Measurements from ENCODE around the gene CYTL1. TPM values are rescaled to one million over a fixed set of nuclear protein-coding genes. Genes with fewer than 3 reads are reported as not detected.

The CYTL1 gene
- total RNA-seq, 1 experiment from 2014 or later = not detected

DNA sequence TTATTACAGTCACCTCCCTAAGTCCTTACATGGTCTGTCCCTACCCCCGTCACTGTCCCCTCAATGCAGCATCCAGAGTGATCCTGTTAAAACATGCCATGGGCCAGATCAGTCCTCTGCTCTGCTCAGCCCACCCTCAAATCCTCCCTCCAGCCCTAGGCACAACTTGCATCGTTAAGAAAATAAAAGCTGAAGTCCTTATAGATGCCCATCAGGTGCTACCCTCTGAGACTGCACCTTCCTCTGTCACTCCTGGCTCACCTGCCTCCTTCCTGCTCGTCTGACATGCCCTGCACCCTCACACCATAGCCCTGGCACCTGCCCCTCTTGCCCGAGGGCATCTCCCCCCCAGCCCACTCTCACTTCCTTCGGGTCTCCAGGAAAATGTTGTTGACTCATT, 36.2 kb upstream of the CYTL1 start:
- POLR2A ChIA-PET (ENCODE audit: unreplicated experiment) = no interaction called here
- Histone ChIP-seq H3K4me1 (replicated peaks; ENCODE audit: insufficient read depth) (no peaks in the 10 kb centered on the region), H3K9me2 (ENCODE audit: insufficient read depth) (no peaks in the 10 kb centered on the region), H3K27me3 (ENCODE audit: insufficient read depth, low read depth) (peaks cover 26% of the 10 kb centered on the region), H3K36me3 (ENCODE audit: low read depth) (no peaks in the 10 kb centered on the region), H3F3A (ENCODE audit: insufficient read depth, low read depth) (no peaks in the 10 kb centered on the region), H3K27ac (no peak overlapping the region), H3K4me3 (no peak overlapping the region), H3K9me3 (ENCODE audit: insufficient read depth, low read depth) (no peaks in the 10 kb centered on the region), H3K4me2 (no peak overlapping the region), H3K79me2 (ENCODE audit: low read depth) (no peaks in the 10 kb centered on the region), H2AFZ (no peak overlapping the region), H4K20me1 (ENCODE audit: insufficient read depth) (no peaks in the 10 kb centered on the region)
- DNase-seq = no peak
- intact Hi-C loops (cut with micrococcal nuclease; ENCODE audit: unreplicated experiment) = no loop called here
- CTCF ChIA-PET = no interaction called here
- no peak for TF ChIP-seq EZH2 (IDR thresholded peaks at IDR 0.05; ENCODE audit: low read depth)
- TF ChIP-seq, protein P1, sequence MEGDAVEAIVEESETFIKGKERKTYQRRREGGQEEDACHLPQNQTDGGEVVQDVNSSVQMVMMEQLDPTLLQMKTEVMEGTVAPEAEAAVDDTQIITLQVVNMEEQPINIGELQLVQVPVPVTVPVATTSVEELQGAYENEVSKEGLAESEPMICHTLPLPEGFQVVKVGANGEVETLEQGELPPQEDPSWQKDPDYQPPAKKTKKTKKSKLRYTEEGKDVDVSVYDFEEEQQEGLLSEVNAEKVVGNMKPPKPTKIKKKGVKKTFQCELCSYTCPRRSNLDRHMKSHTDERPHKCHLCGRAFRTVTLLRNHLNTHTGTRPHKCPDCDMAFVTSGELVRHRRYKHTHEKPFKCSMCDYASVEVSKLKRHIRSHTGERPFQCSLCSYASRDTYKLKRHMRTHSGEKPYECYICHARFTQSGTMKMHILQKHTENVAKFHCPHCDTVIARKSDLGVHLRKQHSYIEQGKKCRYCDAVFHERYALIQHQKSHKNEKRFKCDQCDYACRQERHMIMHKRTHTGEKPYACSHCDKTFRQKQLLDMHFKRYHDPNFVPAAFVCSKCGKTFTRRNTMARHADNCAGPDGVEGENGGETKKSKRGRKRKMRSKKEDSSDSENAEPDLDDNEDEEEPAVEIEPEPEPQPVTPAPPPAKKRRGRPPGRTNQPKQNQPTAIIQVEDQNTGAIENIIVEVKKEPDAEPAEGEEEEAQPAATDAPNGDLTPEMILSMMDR (conservative IDR thresholded peaks at IDR 0.05) = no peak
- no TSS peak for BruUV-seq (replicated peaks)

DNA sequence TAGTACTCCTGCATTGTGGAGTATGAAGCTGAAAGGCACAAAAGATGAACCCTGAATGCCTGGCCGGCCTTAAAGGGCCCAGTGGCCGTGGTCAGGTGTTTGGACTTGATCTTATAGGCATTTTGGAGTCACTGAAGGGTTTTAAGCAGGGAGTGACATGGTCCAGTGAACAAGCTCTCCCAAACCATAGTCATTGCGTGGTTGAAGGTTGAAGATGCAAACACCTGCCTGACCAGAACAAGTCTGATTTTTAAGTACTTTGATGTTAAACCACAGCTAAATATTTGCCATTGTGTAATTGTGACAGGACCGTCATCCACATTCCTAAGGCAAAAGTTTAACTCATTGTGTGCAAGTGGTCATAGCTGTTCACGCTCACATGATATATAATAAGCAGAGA, 35.3 kb upstream of the CYTL1 start:
- Histone ChIP-seq H3F3A (ENCODE audit: insufficient read depth, low read depth) (no peaks in the 10 kb centered on the region), H3K27me3 (ENCODE audit: insufficient read depth, low read depth) (peaks cover 26% of the 10 kb centered on the region), H3K9me3 (ENCODE audit: insufficient read depth, low read depth) (no peaks in the 10 kb centered on the region), H4K20me1 (ENCODE audit: insufficient read depth) (no peaks in the 10 kb centered on the region), H3K9me2 (ENCODE audit: insufficient read depth) (no peaks in the 10 kb centered on the region), H3K4me1 (replicated peaks; ENCODE audit: insufficient read depth) (no peaks in the 10 kb centered on the region), H3K36me3 (ENCODE audit: low read depth) (no peaks in the 10 kb centered on the region), H3K4me3 (no peak overlapping the region), H3K27ac (no peak overlapping the region), H3K4me2 (no peak overlapping the region), H2AFZ (no peak overlapping the region), H3K79me2 (ENCODE audit: low read depth) (no peaks in the 10 kb centered on the region)
- TF ChIP-seq, protein P1 (conservative IDR thresholded peaks at IDR 0.05) = no peak
- no peak for TF ChIP-seq EZH2 (IDR thresholded peaks at IDR 0.05; ENCODE audit: low read depth)
- no peak for DNase-seq
- ChIA-PET CTCF (no interaction called here), POLR2A (ENCODE audit: unreplicated experiment) (no interaction called here)
- intact Hi-C loops (cut with micrococcal nuclease; ENCODE audit: unreplicated experiment) = loop anchor here (5.0 kb wide), 1 partner anchor 758 kb away; no protein-coding TSS in a partner anchor
- BruUV-seq (replicated peaks) = no TSS peak

DNA sequence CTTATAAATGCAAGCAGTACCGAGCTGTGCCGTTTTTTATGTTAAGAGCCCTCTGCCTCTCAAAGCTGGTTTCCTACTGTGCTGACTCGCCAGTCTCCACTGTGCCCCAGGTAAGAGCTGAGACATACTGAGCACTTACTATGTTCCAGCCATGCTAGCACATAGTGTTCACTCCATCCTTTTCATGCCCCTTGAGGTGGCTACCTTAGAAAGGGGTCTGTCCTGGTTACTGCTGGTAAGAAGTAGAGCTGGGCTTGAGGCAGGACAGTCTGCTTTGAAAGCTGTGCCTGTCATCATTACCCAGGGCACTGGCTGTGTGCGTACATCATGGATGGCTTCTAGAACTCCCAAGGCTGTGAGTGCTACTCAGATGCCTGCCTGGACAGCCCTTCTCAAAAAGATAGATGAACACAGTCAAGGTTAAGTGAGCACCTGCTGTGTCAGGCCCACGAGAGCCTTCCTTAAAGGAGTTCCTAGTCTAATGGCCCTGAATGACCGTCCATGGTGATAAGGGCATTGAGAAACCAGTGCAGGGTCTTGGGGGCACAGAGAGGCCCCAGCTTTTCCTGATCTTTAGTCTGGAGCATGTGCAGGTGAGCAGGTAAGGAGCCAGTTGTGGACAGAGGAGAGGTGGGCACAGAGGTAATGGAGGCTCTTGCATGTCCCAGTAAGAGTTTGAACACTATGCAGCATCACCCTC, 33.6 kb upstream of the CYTL1 start:
- Histone ChIP-seq H3K4me2 (no peak overlapping the region), H3K4me1 (replicated peaks; ENCODE audit: insufficient read depth) (no peaks in the 10 kb centered on the region), H3K27ac (no peak overlapping the region), H3K36me3 (ENCODE audit: low read depth) (no peaks in the 10 kb centered on the region), H3F3A (ENCODE audit: insufficient read depth, low read depth) (no peaks in the 10 kb centered on the region), H3K79me2 (ENCODE audit: low read depth) (no peaks in the 10 kb centered on the region), H3K27me3 (ENCODE audit: insufficient read depth, low read depth) (peaks cover 30% of the 10 kb centered on the region), H3K9me3 (ENCODE audit: insufficient read depth, low read depth) (no peaks in the 10 kb centered on the region), H3K4me3 (no peak overlapping the region), H2AFZ (no peak overlapping the region), H4K20me1 (ENCODE audit: insufficient read depth) (no peaks in the 10 kb centered on the region), H3K9me2 (ENCODE audit: insufficient read depth) (no peaks in the 10 kb centered on the region)
- BruUV-seq (replicated peaks) = no TSS peak
- intact Hi-C loops (cut with micrococcal nuclease; ENCODE audit: unreplicated experiment) = loop anchor here (5.0 kb wide), 1 partner anchor 759 kb away; no protein-coding TSS in a partner anchor
- ChIA-PET CTCF (interaction anchor here (0.6 kb wide), 1 partner anchor 801 kb away, joined by 11 read pairs; no protein-coding TSS in a partner anchor), POLR2A (ENCODE audit: unreplicated experiment) (no interaction called here)
- DNase-seq = no peak
- no peak for TF ChIP-seq EZH2 (IDR thresholded peaks at IDR 0.05; ENCODE audit: low read depth)
- TF ChIP-seq, protein P1 (conservative IDR thresholded peaks at IDR 0.05) = no peak

All from PC-9 (cell line).